CD1c-positive myeloid dendritic cell (primary cell): Measurements from ENCODE around the gene HNRNPDL.
A peak's percentile ranks its signal among the peaks of the same experiment; 100 is the strongest.
"Not testable (repeated sequence)": the region's sequence is repeated elsewhere in the genome, so short reads cannot be mapped to it uniquely, and the experiment has no call there.

Source experiments
- DNase-seq: peaks from one replicate; pipeline ENCODE4 v3.0.0-alpha.2; 2016; ENCODE audit errors: extremely low spot score

Gene HNRNPDL

DNA sequence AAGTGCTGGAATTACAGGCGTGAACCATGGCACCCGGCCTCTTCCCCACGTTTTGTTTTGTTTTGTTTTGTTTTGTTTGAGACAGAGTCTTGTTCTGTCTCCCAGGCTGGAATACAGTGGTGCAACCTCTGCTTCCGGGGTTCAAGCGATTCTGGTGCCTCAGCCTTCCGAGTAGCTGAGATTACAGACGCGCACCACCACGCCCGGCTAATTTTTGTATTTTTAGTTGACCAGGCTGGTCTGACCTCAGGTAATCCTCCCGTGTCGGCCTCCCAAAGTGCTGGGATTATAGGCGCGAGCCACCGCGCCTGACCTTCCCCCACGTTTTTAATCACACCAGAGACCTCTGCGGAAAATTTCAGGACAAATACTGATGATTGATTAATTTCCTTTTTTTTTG lies 2.3 kb upstream of the HNRNPDL start:
- no peak for DNase-seq

DNA sequence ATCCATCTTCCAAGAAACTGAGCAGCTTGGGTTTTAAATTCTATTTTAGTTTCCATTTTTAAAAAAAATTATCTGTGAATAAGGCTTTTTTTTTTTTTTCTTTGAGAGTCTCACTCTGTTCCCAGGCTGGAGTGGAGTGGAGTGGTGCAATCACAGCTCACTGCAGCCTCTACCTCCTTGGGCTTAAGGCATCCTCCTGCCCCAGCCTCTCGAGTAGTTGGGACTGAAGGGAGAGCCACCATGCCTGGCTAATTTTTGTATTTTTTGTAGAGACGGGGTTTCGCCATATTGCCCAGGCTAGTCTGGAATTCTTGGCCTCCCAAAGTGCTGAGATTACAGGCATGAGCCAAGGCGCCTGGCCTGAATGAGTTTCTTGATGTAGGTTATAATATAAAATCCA lies 1.6 kb upstream of the HNRNPDL start:
- DNase-seq: no peak

DNA sequence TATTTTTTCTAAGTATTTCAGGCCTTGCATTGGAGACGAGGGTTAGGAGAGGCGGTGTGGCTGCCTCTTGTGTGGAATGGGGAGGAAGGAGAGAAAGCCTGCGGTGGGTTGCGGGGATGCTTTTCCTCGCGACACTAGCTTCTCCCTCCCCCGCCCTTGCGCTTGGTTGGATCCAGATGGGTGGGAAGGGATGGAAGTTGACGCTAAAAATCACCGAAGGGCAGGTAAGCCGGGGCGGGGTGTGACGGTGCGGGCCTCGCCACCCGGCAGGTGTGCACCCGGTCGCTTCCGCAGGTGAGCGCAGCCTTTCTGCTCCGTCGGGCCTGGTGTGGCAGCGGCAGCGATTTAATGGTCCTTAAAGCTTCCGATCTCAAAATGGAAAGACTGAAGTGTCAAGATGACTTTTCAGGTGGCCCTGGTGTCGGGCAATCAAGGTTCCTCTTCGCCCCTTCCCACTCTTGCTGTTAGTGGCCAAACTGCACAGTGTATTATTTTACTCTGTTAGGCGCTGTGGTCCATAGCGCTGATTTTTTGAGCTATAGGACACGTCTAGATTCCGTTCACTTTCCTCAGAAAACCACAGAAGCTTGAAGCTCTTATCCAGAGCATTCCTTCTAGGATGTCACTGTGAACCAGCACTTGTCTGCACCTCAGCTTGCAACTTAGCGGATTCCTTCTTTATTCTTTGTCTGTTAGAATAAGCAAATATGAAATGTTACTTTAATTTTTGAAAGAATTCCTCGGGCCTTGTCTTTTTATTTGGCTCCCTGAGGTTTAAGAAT lies 893 bp upstream of the HNRNPDL start:
- peak; percentile 18 for DNase-seq

DNA sequence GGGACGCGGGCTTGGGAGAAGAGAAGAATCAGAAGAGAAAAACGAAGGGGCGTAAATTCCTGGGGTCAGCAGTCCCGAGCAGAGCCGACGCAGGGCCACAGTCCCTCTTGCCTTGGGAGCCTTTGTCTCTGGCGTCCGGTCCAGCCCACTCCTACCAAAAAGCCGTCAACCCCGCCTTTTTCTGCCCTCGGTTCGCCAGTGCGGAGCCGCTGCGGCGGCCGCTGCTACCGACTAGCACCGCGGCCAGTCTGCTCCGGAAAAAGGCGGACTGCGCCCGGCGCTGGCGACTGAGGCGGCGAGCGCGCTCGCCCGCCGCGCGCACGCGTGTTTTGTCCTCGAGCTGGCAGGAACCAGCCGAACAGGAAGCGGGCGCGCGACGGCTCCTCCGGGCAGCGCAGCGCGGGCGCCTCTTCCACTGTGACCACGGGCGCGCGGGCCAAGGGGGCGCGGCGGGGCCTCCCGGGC lies 502 bp downstream of the HNRNPDL start:
- peak; percentile 89 for DNase-seq

DNA sequence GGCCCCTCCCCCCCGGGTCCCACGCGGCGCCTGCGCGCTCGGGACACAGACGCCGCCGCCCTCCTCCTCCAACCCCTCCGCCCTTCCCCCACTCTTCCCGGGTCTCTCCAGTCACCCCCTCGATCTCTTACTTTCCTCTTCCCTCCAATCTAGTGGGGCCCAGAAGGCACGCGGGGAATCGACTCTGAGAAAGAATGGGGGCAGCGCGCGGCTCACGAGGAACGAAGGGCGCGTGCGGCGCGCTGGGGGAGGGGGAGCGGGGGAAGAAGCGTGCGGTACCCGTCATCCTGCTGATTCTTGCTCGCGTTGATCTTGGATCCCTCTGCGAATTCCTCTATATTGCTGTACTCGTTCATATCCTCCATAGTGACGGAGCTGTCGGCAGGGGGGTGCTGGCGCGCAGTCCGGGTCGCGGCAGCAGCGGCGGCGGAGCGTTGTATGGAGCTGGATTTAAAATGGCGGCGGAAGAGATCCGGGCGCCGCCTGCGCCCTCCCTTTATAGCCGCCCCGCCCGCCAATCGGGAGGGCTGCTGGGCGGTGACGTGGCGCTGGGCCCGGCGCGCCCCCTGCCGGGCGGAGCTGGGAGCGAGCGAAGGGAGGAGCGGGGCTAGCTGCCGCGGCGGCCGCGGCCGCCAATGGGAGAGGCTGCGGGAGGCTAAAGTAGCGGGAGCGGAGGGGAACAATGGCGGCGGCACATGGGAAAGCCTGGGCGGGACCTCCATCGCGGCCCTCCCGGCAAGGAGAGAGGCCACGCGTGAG lies 1.1 kb downstream of the HNRNPDL start:
- peak; percentile 99 for DNase-seq

DNA sequence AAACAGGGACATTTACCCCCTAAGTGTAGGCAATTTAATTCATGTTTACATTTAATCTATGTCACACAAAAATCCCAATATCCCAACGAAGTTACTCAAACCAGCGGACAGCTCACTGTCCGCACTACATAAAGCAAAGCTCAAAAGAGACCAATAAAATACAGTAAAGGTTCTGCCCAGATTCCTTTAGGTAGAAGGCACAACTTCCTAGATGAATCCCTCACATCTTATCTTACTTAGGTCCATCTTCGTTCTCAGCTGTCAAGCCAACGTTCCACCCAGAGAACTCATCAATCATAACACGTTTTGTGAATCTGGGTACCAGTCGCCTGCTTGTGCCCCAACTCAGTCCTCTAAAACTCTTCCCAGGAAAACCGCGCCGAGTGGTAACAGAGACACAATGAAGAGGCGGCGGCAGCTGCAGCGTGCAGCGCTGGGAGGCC lies 1.7 kb downstream of the HNRNPDL start:
- DNase-seq: peak; percentile 13

DNA sequence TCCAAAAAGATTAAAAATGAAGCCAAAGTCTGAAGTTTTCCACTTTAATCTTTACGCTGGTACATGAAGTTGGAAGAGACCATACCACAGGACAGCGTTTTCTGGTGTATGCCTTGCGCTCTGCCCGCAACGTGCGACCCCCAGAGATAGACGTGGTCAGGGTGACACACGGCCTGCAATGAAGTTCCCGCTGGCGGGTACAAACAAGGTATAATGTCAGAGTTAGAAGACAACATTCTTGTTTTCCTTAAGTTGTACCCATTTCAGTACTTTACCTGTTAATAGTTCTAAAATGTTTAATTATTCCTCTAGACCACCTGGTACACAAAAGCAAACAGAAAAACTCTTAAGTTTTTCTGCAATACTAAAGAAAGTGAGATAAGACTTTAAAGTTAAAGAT lies 4.8 kb downstream of the HNRNPDL start:
- no peak for DNase-seq

DNA sequence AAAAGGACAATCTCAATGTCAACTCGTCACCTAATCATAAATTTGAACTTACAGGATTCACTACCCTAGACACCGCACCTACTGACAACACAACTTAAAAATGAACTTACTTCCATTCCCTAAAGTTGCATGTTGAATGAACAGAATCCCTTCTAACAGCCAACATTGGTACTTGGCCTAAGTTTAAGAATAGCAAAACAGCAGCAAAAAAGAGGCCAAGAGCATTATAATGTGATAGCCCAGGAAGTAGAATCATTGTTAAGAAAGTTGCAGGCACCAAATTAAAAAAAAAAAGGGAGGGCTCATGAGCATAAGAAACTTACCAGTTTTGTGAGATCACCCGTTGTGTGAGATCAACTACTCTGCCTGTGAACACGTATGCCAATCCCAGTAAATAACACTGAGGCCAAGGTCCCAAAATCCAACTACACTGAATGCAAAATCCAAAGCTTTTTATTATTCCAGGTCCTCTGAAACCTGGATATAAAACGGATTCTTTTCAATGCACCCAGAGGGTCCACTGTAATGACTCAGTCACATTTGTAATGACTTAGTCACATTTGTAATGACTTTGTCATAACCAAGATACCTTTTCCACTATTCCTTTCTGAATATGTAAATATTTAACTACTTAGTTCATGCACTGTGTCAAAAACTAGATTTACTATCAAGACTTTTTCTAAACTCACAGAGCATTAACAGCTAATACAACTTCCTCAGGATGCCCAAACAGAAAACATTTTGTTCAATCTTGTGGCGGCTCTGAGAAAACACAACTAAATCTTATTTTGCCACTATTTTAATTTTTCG lies 6.8 kb downstream of the HNRNPDL start:
- DNase-seq: no peak

DNA sequence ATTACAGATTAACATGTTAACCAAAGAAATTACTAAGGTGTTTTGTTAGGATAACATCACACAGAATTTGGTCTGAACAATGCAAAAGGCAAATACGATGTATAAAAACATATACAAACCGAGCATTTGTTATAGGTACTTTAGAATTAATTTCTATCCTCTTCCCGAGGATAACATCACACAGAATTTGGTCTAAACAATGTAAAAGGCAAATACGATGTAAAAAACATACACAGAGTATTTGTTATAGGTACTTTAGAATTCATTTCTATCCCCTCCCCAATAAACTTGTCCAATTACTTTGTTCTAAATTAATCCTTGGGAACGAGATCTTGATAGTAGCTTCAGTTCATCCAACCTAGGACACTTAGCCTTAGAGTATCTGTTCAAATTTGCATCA lies 7.6 kb downstream of the HNRNPDL start:
- DNase-seq: no peak

DNA sequence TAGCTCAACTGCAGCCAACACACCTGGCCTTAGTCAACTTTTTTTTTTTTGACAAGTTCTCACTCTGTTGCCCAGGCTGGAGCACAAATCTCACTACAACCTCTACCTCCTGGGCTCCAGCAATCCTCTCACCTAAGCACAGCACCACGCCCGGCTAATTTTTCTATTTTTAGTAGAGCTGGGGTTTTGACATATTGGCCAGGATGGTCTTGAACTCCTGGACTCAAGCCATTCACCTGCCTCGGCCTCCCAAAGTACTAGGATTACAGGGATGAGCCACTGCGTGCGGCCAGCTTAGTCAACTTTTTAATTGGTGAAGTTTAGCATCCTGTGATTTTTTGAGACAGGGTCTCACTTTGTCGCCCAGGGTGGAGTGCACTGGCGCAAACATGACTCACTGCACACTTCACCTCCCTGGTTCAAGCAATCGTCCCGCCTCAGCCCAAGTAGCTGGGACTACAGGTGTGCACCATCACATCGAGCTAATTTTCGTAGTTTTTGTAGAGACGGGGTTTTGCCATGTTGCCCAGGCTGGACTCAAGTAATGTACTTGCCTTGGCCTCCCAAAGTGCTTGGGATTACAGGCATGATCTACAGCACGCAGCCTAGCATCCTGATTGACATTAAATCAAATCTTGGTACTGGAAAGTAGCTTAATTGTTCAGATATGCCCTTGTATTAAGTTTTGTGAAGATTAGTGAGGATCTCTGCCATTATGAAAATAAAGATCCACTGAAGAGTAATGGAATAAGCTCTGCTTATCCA lies 8.3 kb downstream of the HNRNPDL start:
- no peak for DNase-seq

DNA sequence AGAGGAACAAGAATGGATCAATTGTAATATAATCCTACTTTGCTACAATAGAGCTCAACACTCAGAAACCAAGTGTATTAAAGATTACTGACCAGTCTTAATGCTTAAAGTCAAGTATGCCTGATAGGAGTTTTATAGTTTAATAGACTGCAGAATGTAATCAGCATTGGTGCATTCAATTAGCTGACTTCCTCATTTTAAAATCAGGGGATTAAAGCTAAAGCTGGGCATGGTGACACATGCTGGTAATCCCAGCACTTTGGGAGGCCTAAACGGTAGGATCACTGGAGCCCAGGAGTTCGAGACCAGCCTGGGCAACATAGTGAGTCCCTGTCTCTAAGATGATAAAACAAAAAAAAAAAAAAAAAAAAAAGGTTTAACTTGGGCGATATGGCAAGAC lies 10.8 kb downstream of the HNRNPDL start:
- no peak for DNase-seq

DNA sequence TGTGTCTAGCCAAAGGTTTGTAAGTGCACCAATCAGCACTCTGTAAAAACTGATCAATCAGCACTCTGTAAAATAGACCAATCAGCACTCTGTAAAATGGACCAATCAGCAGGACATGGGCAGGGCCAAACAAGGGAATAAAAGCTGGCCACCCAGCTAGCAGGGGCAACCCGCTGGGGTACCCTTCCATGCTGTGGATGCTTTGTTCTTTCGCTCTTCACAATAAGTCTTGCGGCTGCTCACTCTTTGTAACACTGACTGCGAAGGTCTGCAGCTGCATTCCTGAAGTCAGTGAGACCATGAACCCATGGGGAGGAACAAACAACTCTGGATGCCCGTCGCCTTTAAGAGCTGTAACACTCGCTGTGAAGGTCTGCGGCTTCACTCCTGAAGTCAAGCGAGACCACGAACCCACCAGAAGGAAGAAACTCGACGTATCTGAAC lies 14.3 kb downstream of the HNRNPDL start:
- no peak for DNase-seq

DNA sequence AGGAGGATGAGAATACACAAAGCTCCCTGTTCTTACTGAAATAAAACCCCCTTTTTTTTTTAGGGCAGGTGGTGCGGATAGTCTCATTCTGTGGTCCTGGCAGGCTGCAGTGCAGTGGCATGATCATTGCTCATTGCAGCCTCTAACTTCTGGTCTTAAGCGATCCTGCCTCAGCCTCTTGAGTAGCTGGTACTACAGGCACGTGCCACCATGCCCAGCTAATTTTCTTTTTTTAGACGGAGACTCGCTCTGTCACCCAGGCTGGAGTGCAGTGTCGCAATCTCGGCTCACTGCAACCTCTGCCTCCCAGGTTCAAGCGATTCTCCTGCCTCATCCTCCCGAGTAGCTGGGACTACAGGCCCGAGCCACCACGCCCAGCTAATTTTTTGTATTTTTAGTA lies 15.2 kb downstream of the HNRNPDL start:
- DNase-seq: not testable (repeated sequence)

DNA sequence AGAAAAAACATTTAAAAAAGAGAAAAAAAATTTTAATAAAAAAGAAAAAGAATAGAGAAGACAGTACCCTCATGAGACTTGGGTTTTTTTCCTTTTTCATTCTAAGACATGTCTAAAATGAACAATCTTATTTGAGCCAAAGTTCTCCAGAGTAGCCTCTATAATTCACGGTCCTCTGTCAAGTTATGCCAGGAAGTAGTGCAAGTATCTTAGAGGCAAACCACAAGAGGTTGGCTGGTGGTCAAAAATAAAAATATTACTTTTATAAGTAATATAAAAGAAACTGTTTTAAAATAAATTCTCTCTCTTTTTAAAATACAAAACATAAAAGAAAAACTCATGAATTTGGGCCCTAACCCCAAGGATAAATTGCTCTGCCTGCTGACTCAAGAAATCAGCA lies 26.5 kb downstream of the HNRNPDL start:
- DNase-seq: no peak

DNA sequence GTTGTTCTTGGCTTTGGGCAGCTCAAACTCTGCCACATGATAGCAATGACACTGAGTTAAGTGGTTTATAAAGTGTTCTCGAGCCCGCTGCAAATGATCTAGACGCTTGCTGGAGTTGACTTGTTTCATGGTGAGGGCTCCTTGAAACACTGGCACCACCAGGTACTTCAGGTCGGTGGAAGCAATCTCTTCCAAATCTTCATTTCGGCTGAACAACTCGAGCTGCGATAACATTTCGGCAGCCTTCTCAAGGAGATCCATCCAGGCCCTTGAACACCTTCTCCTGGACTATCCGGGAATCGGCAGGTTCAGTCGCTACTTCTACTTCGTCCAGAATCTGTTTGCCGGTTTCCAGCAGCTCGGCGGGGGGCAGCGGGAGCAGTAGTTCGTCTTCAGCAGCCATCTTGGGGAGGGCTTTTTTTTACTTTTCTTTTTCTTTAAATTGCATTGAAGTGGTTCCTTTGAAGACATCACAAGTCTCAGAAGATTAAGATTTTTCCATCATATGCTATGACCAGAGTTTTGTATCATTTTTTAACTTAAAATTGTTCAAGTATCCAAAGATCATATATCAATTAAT lies 28.0 kb downstream of the HNRNPDL start:
- DNase-seq: no peak

DNA sequence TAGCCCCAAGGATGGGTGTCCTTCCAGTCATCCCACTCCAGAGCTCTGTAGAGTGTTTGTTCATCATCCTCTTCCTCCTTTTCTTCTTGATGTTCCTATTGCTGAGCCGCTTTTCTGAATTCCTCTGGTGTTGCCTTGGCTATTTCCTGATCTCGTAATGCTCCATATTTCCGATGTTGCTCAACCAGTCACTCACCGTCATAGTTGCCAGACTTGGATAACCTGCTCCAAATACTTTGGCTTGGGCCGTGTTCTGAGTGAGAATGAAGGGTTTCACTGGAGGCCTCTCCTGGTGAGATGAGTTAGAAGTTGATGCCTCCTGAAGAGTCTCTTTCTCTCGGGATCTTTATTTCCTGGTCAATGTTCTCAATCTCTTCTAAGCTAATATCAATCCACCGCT lies 28.7 kb downstream of the HNRNPDL start:
- no peak for DNase-seq

DNA sequence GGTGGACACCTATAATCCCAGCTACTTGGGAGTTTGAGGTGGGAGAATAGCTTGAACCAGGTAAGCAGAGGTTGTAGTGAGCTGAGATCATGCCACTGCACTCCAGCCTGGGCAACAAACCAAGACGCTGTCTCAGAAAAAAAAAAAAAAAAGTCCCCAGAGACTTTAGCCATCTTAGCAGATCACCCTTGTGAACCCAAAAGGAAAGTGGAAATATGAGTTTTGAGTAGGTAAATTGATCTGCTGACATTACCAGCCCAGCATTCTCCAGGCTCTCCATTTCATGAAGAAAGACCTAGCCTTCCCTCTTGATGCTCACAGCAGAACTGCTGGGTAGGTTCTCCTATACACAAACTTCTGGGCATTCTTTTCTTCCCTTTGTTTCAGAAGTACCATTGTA lies 32.0 kb downstream of the HNRNPDL start:
- no peak for DNase-seq

DNA sequence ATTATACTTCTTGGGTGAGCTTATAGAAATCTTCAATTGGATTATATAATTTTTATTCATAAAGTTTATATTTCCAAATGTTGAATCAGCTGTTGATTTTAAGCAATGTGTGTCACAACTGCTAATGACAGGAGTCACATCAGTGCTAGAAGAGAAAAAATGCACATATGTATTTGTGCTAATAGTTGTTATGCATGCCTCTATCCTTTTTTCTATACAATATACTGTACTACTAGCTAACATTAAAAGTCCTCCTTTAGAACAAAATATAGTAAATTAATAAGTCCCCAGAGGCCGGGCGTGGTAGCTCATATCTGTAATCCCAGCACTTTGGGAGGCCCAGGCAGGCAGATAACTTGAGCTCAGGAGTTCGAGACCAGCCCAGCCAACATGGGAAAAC lies 32.7 kb downstream of the HNRNPDL start:
- DNase-seq: no peak

DNA sequence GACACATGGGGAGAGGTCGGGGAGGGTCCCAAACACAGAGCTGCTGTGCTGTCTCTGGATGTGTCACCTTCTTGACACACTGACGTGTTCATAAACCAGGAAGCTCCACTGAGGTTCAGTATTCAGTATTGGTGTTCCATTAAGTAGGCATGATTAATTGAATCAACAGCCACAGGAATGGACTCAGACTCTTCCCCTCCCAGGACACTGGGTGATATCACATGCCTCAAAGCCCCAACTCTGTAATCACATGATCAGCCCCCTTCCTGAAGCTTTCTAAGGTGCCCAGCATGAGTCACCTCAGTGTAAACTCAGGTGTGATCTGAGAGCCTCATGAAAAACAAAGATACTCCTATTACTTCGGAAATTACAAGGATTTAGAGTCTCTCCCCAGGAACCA lies 35.4 kb downstream of the HNRNPDL start:
- no peak for DNase-seq

DNA sequence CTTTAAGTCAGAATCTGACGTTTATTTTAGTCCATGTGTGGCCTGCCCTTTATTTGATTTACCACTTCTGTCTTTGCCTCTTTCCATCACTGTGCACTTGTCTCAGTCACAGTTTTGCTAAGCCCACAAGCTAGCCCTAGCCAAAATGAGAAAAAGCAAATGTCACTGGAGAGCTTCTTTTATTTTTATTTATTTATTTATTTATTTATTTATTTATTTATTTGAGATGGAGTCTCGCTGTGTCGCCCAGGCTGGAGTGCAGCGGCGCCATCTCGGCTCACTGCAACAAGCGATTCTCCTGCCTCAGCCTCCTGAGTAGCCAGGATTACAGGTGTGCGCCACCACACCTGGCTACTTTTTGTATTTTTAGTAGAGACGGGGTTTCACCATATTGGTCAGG lies 40.2 kb downstream of the HNRNPDL start:
- not testable (repeated sequence) for DNase-seq

DNA sequence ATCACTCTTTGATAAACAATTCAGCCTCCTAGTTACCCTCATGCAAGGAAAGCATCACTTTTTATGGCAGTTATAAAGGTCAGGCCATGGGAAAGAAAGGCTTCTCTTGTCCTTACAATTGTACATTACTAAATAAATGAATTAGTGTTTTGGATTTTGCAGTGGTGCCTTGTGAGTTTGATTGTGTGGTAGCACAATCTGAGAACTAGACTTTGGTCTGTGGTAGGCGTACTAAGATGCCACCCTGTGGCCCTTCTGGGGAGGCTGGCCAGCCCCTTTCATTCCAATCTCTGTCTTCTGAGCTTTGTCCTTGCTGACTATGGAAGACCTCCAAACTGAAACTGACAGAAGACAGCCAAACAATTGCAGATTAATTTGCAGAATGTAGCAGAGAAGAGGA lies 41.9 kb downstream of the HNRNPDL start:
- DNase-seq: no peak
